ENCODE measurements around the gene DMXL2. TPM values are rescaled to one million over a fixed set of nuclear protein-coding genes. Genes with fewer than 3 reads are reported as not detected.
A peak's percentile ranks its signal among the peaks of the same experiment; 100 is the strongest.
"Not testable (repeated sequence)": the region's sequence is repeated elsewhere in the genome, so short reads cannot be mapped to it uniquely, and the experiment has no call there.

The DMXL2 gene
- total RNA-seq, 1 experiment from 2014 or later: 37.3 TPM

GRCh38 chr15:51652084-51652668 is 29.6 kb upstream of the DMXL2 start:
- no peak for TF ChIP-seq POLR2AphosphoS5 (IDR thresholded peaks at IDR 0.05; ENCODE audit: low read depth, low read length)
- no peak for TF ChIP-seq SIN3A (IDR thresholded peaks at IDR 0.05; ENCODE audit: borderline replicate concordance, insufficient read depth, low read depth, low read length)
- no peak for TF ChIP-seq TCF7L2 (IDR thresholded peaks at IDR 0.05; ENCODE audit: low read depth, low read length)
- TF ChIP-seq REST (IDR thresholded peaks at IDR 0.05; ENCODE audit: insufficient read depth in 1 of 2, low read depth in 2 of 2, low read length in 1 of 2): no peak
- no peak for TF ChIP-seq CTCF (IDR thresholded peaks at IDR 0.05)
- ChIA-PET CTCF (no interaction called here), POLR2A (no interaction called here)
- no peaks in the 10 kb centered on the region for H3K36me3 ChIP-seq (ENCODE audit: control insufficient read depth, insufficient read depth, low read length)
- ATAC-seq (no peak), DNase-seq (ENCODE audit: low read depth, low spot score) (no peak)
- no peaks in the 10 kb centered on the region for H3K4me1 ChIP-seq (ENCODE audit: control insufficient read depth, insufficient read depth, low read length)
- intact Hi-C loops (cut with micrococcal nuclease; ENCODE audit: unreplicated experiment) (no loop called here), in situ Hi-C loops (cut with HindIII; ENCODE audit: low pct_unique_long_range_greater_than_20kb, low sequenced_read_pairs) (no loop called here)
- no peaks in the 10 kb centered on the region for H3K9me3 ChIP-seq (ENCODE audit: control insufficient read depth, insufficient read depth, low read depth, low read length)
- H3K27ac ChIP-seq (ENCODE audit: low read length): no peak overlapping the region
- no peak overlapping the region for H3K4me3 ChIP-seq (ENCODE audit: low read depth in 2 of 2, low read length in 2 of 2)
- no TSS peak for BruUV-seq (replicated peaks)
- H3K27me3 ChIP-seq (ENCODE audit: control insufficient read depth, insufficient read depth, low read length): no peaks in the 10 kb centered on the region; the same call in 1 of the 2 replicates

DNA sequence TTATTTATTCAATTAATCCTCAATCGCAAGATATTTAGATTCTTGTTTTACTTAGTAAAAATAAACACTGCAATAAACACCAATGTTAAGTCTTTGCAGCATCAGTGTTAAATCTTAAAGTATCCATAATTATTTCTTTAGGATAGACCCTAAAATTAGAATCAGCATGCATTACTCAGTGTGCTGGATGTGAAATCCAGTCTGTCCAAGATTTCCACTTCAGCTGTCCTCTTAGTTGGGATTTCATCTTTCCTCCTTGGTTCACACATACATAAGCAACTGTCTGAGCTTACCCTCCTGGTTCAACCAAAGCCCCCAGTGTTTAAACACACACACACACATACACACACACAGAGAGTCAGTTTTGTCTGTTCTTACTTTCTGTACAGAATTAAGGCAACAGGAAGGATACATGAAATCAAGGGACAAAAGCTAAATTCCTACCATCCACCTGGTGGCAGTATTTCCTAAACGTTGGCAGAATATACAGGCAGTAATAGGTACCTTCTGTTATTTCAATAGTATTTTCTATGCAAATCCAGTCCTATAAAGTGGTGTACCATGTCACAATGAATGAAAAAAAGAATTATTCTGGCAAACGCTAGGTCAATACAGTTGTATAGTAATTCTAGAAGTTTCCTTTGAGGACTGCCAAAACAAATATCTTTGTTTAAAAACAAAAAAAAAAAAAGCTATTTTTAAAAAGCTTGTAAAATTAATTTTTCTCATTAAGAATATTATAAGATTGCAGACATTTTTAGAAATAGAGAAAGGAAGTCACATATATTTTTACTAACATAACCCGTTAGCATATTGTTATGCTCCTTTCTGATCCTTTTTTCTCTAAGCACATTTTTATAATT is 27.3 kb upstream of the DMXL2 start:
- no peaks in the 10 kb centered on the region for H3K4me1 ChIP-seq (ENCODE audit: control insufficient read depth, insufficient read depth, low read length)
- peak; percentile 73 for TF ChIP-seq CTCF (IDR thresholded peaks at IDR 0.05)
- no peak for TF ChIP-seq SIN3A (IDR thresholded peaks at IDR 0.05; ENCODE audit: borderline replicate concordance, insufficient read depth, low read depth, low read length)
- H3K36me3 ChIP-seq (ENCODE audit: control insufficient read depth, insufficient read depth, low read length): no peaks in the 10 kb centered on the region
- ChIA-PET POLR2A (interaction anchor here (0.6 kb wide), 1 partner anchor 83 kb away, joined by 3 read pairs; no protein-coding TSS in a partner anchor), CTCF (interaction anchor here (0.6 to 2.1 kb wide), 9 partner anchors 21 to 129 kb away, joined by 3 to 74 read pairs (median 5); partner anchors contain the start of gene DMXL2)
- ATAC-seq: peak; percentile 97
- in situ Hi-C loops (cut with HindIII; ENCODE audit: low pct_unique_long_range_greater_than_20kb, low sequenced_read_pairs) (no loop called here), intact Hi-C loops (cut with micrococcal nuclease; ENCODE audit: unreplicated experiment) (loop anchor here (1.0 kb wide), 1 partner anchor 126 kb away; no protein-coding TSS in a partner anchor)
- H3K27me3 ChIP-seq (ENCODE audit: control insufficient read depth, insufficient read depth, low read length): no peaks in the 10 kb centered on the region; the same call in 1 of the 2 replicates
- no peak overlapping the region for H3K27ac ChIP-seq (ENCODE audit: low read length)
- BruUV-seq (replicated peaks): no TSS peak
- H3K9me3 ChIP-seq (ENCODE audit: control insufficient read depth, insufficient read depth, low read depth, low read length): no peaks in the 10 kb centered on the region
- DNase-seq (ENCODE audit: low read depth, low spot score): peak; percentile 61
- no peak overlapping the region for H3K4me3 ChIP-seq (ENCODE audit: low read depth in 2 of 2, low read length in 2 of 2)

- in situ Hi-C loops (cut with HindIII; ENCODE audit: low pct_unique_long_range_greater_than_20kb, low sequenced_read_pairs): not testable (repeated sequence)
Observed at GRCh38 chr15:51648643-51649042, 26.1 kb upstream of the DMXL2 start.

GRCh38 chr15:51648101-51648500 is 25.5 kb upstream of the DMXL2 start:
- H3K4me1 ChIP-seq (ENCODE audit: control insufficient read depth, insufficient read depth, low read length); H3K27me3 ChIP-seq (ENCODE audit: control insufficient read depth, insufficient read depth, low read length); intact Hi-C loops (cut with micrococcal nuclease; ENCODE audit: unreplicated experiment); POLR2A ChIA-PET; H3K36me3 ChIP-seq (ENCODE audit: control insufficient read depth, insufficient read depth, low read length); H3K4me3 ChIP-seq (ENCODE audit: low read depth in 2 of 2, low read length in 2 of 2); ATAC-seq; BruUV-seq (replicated peaks); in situ Hi-C loops (cut with HindIII; ENCODE audit: low pct_unique_long_range_greater_than_20kb, low sequenced_read_pairs); H3K9me3 ChIP-seq (ENCODE audit: control insufficient read depth, insufficient read depth, low read depth, low read length); H3K27ac ChIP-seq (ENCODE audit: low read length); DNase-seq (ENCODE audit: low read depth, low spot score): not testable (repeated sequence)
- CTCF ChIA-PET: interaction anchor here (0.6 kb wide), 1 partner anchor 128 kb away, joined by 5 read pairs; no protein-coding TSS in a partner anchor

More at GRCh38 chr15:51648643-51649042, 26.1 kb upstream of the DMXL2 start:
- ATAC-seq; H3K27me3 ChIP-seq (ENCODE audit: control insufficient read depth, insufficient read depth, low read length); DNase-seq (ENCODE audit: low read depth, low spot score); H3K4me3 ChIP-seq (ENCODE audit: low read depth in 2 of 2, low read length in 2 of 2); H3K4me1 ChIP-seq (ENCODE audit: control insufficient read depth, insufficient read depth, low read length); POLR2A ChIA-PET; intact Hi-C loops (cut with micrococcal nuclease; ENCODE audit: unreplicated experiment); BruUV-seq (replicated peaks); H3K27ac ChIP-seq (ENCODE audit: low read length); H3K9me3 ChIP-seq (ENCODE audit: control insufficient read depth, insufficient read depth, low read depth, low read length); H3K36me3 ChIP-seq (ENCODE audit: control insufficient read depth, insufficient read depth, low read length): not testable (repeated sequence)
- CTCF ChIA-PET: interaction anchor here (0.6 kb wide), 1 partner anchor 128 kb away, joined by 5 read pairs; no protein-coding TSS in a partner anchor

Data from Panc1 (cell line).